NCI-H2227 (cell line): ENCODE measurements around the gene SELENOI.
A peak's percentile ranks its signal among the peaks of the same experiment; 100 is the strongest.
"Not testable (repeated sequence)": the region's sequence is repeated elsewhere in the genome, so short reads cannot be mapped to it uniquely, and the experiment has no call there.

Experiments
- DNase-seq: peaks from one replicate; lab custom pipeline; 2025; ENCODE audit not compliant: unreplicated experiment; lab: John Stamatoyannopoulos, UW

Gene SELENOI

DNA sequence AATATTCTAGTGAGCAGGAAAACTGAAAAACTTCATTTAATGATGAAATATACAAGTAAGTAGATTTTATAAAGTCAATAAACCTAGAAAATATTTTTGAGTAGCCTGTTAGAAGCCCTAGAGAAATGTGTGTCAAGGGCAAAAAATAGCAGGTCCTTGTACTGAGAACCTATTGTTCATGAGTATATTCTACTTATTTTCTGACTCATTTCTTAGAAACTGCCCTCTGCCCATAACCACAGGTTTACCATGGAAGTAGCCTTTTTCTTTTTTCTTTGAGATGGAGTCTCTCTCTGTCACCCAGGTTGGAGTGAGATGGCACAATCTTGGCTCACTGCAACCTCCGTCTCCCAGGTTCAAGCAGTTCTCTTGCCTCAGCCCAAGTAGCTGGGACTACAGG is 19.4 kb upstream of the SELENOI start:
- no peak for DNase-seq

DNA sequence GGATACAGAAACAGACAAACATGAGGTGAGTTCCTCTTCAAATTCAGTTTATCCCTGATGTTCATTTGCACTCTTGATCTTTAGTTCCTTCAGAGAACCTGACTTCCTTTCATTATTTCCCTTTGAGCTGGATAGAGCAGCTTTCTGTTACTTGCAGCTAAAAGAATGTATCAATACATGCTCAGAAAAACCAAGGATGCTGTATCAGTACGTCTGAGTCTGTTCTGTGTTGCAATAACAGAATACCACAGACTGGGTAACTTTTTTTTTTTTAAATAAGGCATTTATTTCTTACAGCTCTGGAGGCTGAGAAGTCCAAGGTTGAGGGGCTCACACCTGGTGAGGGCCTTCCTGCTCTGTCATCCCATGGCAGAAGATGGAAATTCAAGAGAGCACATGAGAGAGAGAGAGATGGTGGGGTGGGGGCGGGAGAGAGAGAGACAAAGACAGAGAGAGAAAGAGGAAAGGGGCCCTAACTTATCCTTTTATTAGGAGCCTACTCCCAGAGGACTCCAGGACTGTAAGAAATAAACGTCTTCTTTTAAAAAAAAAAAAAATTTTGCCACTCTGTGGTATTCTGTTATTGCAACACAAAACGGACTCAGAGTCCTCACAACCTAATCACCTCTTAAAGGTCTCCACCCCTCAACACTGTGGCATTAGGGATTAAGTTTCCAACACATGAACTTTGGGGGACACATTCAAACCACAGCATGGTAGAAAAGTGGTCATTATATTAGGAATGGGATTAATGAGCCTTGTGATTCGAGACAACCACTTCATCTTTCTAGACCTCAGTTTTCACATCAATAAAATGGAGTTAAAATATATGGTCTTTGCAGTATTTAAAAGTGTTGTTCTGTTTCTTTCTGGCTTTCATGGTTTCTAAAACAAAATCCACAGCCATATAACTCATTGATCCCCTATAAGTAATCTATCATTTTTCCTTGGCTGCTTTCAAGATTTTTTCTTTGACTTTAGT is 18.4 kb upstream of the SELENOI start:
- no peak for DNase-seq

DNA sequence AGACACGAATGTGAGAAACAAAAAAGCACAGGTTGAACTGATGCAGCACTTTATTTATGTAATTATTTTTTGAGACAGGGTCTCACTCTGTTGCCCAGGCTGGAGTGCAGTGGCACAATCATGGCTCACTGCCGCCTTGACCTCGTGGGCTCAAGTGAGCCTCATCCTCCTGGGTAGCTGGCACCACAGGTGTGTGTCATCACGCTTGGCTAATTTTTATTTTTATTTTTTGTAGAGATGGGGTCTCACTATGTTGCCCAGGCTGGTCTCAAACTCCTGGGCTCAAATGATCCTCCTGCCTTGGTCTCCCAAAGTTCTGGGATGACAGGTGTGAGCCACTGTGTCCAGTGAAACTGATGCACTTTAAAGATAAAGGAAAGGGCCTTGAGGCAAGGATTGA is 16.9 kb upstream of the SELENOI start:
- DNase-seq = not testable (repeated sequence)

DNA sequence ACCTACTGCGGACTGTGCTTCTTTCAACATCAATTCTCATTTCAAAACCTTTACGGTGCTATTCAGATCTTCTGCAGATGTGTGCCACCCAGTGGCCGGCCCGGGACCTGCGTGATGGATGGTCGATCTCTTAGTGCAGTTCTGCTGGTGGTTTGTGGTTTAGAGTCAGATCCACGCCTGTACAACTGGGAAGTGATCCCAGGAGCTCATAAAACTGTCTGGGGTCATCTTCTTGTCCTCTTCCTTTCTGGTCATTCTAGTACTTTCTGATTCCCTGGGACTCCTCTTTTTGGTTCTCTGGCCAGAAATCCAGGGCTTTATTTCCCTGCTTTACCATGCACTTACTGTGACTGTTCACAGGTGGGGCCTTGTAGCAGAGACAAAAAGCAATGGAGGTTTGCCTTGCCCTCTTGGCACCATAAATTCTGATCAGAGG is 15.8 kb upstream of the SELENOI start:
- peak; percentile 84 for DNase-seq

DNA sequence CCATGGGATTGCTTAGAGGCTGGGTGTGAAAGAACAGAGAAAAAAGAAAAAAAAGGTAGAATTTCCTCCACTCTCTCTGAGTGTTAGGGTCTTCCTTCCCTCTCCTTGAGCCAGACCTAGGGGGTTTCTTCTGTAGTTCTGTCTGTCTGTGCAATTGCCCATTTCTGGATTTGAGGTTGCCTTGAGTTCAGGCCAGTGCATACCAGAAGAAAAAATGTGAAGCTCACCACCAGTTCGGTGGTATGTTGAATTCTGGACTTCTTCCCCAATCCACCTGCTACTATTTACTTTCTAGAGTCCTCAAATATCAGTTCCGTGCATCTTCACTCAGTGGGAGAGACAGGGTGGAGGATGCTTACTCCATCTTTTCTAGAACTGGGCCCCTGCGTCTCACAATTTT is 15.3 kb upstream of the SELENOI start:
- DNase-seq = no peak

DNA sequence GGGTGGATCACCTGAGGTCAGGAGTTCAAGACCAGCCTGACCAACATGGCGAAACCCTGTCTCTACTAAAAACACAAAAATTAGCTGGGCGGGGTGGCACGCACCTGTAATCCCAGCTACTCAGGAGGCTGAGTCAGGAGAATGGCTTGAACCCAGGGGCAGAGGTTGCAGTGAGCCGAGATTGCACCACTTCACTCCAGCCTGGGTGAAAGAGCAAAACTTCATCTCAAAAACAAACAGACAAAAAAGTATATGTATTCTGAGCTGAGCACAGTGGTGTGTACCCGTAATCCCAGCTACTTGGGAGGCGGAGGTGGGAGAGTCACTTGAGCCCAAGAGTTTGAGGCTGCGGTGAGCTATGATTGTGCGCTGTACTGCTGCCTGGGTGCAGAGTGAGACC is 14.6 kb upstream of the SELENOI start:
- not testable (repeated sequence) for DNase-seq

DNA sequence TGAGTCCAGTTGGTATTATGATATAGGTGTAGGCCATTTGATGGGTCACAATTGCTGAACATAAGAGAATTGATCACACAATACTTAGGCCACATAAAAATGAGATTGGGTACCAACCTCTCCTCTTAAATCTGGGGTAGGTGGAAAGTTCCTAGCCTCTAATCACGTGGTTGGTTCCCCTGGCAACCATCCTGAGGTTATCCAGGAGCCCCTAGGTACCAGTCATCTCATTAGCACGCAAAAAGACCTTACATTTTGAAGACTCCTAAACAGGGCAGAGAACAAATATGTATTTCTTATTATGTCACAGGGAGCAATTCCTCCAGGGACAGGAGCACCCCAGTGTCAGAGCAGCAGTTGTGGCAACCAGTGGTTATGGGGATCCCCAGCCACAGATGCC is 12.7 kb upstream of the SELENOI start:
- peak; percentile 12 for DNase-seq

DNA sequence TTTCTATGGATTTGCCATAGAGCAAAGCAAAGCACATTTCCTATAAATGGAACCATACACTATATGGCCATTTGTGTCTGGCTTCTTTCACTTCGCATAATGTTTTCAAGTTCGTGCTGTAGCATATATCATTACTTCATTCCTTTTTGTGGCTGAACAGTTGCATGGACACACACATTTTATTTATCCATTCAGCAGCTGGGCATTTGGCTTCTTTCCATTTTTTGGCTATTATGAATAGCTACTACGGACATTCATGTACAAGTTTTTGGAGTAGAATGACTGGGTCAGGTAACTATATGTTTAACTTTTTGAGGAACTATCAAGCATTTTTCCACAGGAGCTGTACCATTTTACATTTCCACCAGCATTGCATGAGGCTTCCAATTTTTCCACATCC is 10.7 kb upstream of the SELENOI start:
- no peak for DNase-seq

DNA sequence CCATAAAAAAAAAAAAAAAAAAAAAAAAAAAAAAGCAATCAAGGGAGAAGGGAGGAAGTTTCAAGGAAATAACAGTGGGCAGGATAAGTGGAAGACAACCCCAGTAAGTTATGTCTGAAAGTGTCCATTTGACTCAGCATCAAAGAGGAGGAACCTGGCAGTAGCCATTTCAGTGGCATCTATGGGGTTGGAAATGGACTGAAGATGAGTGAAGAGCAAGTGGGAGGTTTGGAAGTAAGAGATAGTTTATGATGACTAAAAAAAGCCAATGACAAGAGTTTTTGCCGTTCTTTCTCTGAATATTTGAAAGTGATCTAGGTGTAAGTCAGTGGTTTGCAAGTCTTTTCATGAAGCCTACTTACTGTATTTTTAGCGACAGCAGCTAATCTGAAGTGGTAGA is 9.2 kb upstream of the SELENOI start:
- DNase-seq = no peak

DNA sequence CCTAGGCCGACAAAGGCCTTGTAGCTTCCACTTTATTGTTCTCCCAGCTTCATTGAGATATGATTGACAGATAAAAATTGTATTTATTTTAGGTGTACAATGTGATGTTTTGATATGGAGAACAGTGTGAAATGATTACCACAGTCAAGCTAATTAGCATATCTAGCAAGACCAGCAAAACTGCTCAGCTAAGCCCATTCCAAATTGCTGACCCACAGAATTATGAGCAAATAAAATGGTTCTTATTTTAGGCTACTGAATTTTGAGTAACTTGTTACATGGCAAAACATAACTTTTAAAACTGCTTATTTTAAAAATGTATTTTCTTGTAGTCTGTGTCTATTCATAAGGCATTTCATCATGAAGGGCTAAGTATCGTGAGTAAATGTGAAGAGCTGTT is 8.6 kb upstream of the SELENOI start:
- DNase-seq = no peak

DNA sequence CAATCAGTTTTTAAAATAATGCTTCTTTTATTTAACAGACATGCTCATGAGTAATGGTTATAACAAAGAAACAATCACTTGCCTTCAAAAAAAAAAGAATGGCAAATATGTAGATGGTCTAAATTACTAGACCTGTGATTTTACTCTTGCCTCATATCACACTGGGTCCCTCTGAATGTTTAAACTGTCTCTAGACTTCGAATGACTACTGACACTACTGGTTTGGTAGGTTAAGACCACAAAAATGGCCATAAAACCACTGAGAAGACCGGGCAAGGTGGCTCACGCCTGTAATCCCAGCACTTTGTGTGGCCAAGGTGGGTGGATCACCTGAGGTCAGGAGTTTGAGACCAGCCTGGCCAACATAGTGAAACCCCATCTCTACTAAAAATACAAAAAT is 5.1 kb upstream of the SELENOI start:
- DNase-seq = no peak

DNA sequence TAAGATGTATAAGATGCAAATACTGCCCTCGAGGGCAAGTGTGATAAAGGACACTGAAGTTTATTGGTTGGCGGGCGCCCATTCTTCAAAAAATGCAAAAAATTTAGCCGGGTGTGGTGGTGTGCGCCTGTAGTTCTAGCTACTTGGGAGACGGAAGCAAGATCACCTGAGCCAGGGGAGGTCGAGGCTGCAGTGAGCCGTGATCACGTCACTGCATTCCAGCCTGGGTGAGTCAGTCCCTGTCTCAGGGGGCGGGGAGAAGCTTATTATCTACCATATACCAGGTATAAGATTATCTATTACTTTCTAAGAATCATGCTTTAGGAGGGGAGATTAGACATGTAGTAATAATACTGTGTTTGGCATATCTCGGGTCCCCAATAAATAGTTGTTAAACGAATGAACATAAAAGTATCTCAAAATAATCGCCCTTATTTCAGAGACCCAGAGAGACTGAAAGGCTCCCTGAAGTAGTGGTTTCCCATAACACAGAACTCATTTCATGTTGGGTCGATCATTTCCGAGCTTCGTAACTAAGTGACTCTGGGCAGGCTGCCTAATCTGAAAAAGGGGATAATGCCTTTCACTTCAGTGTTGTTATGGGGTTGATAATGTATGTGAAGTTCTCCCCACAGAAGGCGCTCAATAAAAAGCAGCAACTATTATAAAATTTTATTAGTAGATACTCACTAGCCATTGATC is 1.2 kb upstream of the SELENOI start:
- no peak for DNase-seq

DNA sequence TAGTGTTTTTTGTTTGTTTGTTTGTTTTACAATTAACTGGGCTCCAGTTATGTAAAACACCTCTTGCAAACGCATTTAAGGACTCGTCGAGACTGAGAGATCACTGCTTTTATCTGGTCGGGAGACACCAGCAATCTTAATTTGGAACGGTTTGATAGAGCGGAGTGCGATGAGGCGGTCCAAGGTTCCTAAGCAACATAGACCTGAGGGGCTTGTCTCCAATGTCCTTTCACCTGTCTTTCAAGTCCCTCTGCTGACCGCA is 729 bp upstream of the SELENOI start:
- no peak for DNase-seq

DNA sequence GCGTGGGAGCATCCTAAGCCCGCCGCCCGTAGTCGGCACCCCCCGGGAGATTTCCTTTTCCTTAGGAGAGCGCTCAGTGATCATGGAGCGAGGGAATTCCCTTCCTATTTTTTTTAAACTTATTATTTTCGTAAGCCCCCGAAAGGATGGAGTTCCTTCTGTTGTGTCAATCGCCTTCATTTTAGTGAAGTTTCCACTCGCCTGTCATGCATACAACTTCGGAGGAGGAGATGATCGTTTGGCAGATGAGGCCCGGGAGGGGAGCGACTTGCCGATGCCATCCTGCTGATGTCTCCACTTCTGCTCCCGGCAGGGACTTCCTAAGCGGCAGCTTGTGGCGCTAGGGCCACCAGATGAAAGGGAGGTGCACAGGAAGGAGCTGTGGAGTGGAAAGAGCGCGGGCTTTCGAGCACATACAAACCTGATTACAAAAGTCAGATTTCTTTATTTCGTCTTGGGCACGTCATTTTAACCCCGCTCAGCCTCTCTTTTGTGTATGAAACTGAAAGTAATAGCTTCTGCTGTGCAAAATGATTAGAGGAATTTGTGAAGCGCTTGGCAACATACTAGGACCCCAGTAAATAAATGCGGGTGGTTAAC is 611 bp downstream of the SELENOI start, which contains the start of gene ADGRF3:
Gene ADGRF3, minus strand, starts transcription at position 336 of the 600 bp plus-strand sequence. CDS start 555 bp downstream, outside the sequence.
- peak; percentile 66 for DNase-seq

DNA sequence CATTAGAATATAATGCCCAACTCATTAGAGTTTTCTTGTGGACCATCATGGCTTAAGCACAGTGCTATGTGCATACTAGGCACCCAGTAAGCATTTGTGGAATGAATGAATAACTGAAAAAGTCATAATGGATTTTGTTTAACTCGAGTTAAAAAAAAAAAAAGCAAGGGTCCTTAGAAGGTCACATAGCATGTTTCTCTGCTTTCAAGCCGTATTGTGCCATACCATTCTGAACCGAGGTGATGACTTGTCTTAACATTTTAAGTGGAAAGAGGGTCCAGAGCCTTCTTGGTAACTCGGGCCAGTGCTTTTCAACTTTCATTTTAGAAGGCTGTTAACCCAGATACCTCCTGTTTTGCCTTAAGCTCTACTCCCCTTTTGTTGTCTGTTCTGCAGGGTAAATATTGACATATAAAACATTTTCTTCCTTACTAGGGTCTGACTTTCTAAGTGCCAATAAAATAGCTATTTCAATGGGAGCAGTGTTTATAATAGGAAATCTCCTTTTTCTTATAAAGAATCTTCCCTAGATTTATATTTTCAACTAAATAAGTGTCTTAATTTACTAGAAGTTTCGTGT is 1.4 kb downstream of the SELENOI start:
- DNase-seq = no peak

DNA sequence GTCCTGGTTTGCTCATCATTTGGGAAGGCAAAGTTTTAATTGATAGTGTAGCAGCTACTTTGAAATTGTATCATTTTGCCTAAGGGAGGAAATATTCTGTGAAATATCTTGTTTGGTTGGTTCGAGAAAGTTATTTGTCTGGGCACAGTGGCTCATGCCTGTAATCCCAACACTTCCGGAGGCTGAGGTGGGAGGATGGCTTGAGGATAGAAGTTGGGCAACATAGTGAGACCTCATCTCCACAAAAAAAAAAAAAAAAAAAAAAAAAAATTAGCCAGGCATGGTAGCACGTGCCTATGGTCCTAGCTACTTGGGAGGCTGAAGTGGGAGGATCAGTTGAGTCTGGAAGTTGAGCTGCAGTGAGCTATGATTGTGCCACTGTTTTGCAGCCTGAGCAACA is 3.7 kb downstream of the SELENOI start:
- no peak for DNase-seq

DNA sequence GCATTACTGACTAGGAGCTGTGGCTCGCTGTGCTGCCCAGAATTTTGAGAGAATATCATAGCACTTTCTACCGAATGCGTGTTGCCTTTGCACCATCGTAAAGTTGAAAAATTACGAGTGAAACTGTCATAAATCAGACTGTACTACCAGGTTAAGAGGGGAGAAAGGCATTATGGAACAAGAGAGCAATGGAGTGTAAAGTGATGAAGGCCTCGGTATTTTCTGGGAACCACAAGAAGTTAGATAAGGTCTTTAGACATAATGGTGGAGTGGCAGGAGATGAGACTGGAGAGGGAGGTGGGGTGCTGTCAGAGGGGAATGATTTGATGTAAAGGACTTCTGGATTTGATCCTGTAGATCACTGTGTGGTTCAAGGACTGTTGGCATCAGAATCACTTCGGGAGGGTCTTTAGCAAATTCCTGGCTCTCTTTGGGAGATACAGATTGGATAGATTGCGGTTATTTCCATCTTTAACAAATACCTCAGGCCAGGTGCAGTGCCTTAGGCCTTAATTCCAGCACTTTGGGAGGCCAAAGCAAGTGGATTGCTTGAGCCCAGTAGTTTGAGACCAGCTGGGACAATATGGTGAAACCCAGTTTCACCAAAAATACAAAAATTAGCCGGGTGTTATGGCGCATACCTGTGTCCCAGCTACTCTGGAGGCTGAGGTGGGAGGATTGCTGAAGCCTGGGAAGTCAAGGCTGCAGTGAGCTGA is 5.6 kb downstream of the SELENOI start:
- DNase-seq = no peak

DNA sequence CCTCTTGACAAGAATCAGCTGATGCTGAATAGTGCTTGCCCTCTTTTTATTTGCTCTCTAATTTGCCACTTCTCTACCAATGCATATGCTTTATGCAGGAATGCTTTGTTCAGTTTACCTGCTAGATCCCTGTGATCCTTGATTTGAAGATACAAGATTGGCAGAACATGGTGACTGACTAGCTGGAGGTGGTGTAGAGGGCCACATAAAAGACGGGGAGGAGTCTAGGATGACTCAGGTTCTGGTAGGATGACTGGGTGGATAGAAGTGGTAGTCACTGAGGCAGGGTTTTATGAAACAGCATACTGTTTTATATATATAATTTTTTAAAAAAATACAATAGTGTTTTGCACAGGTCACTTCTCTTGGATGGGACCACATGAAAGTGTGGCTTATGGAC is 6.9 kb downstream of the SELENOI start:
- no peak for DNase-seq

DNA sequence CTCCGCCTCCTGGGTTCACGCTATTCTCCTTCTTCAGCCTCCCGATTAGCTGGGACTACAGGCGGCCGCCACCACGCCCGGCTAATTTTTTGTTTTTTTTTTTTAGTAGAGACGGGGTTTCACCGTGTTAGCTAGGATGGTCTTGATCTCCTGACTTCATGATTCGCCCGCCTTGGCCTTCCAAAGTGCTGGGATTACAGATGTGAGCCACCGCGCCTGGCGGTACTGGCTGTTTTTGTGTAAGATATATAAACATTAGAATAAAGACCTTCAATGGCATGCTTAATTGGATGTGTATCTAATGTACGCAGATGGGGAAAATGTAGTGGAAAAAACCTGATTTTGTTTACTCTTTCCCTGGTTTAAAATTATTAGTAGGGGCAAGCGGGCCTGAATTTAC is 8.5 kb downstream of the SELENOI start:
- DNase-seq = not testable (repeated sequence)

DNA sequence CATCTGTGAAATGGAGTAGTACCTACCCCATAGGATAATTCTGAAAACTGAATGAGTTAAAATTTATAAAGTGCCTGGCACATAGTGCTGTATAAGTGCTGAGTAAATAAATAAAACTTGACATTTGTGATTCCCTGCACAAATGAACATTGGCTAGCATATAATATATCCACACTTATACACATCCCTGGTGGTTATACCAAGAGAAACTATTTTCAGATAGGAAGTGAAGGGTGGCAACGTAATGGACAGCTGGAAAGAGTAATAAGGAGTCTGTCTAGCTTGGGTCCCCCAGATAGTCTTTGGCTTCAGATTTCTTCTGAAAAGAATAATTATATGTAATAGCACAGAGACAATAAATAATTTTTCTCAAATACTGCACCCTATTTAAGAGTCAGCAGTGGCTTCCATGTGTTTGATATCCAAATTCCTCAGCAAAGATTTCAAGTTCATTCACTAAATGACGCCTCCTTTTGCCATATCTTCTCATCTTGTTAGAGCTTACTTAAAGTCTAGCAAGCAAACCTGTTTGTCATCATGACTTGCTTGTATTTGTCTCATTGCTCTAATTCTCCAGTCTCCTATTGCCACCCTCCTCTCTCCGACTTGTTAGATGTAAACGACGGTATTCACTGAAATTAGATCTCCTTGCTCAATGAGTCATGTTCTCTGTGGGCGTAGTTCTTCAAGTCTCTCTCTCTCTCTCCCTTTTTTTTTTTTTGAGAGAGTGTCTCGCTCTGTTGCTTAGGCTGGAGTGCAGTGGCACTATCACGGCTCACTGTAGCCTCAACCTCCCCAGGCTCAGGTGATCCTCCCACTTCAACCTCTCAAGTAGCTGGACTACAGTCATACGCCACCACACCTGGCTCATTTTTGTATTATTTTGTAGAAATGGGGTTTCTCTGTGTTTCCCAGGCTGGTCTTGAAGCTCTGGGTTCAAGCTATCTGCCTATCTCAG is 9.4 kb downstream of the SELENOI start:
- no peak for DNase-seq
